Fibroblast of the aortic adventitia (primary cell): ENCODE measurements around the gene KLLN. TPM values are rescaled to one million over a fixed set of nuclear protein-coding genes. Genes with fewer than 3 reads are reported as not detected.
A peak's percentile ranks its signal among the peaks of the same experiment; 100 is the strongest.
"Not testable (repeated sequence)": the region's sequence is repeated elsewhere in the genome, so short reads cannot be mapped to it uniquely, and the experiment has no call there.

Experiments
- DNase-seq: peaks from one replicate; pipeline ENCODE4 v3.0.0-alpha.2; 2010; ENCODE audit warnings: low read depth
- H3K4me3 ChIP-seq: 2 replicates; pipeline ENCODE4 v1.5.1; 2011; ENCODE audit warnings: low read depth, mild to moderate bottlenecking, control low read depth, low read length, moderate library complexity
- total RNA-seq: library from RNA; depleted of rRNA; stranded (reverse); fragments of >200 nt; gene quantifications from 2 replicates; pipeline ENCODE4 v1.2.3, GENCODE V29; 2012; ENCODE audit warnings: low replicate concordance
- TF ChIP-seq, protein P1 (sequence below): IDR thresholded peaks from 2 replicates; pipeline ENCODE4 v1.5.1; 2011; ENCODE audit warnings: mild to moderate bottlenecking, low read length, control low read depth, inconsistent platforms; ENCODE audit not compliant: insufficient read depth

Gene KLLN
- total RNA-seq, 1 donor: 0.99 TPM

DNA sequence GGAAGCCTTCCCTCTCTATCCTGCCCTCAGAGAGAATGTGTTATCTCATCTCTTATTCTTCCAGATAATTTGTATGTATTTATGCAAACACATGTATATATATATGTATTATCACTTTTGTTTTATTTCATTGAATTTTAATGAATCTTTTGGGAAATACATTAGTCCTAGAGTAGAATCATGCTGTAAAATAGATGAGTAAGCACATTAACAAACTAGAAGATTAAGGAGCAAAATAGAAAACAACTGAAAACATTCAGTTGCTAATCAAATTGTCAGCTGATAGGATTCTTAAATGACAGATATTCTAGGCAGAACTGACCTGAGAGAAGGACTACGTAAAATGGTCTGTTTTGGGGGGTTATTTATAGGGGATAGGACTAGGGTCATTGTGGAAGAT, 11.2 kb downstream of the KLLN start:
- TF ChIP-seq, protein P1, sequence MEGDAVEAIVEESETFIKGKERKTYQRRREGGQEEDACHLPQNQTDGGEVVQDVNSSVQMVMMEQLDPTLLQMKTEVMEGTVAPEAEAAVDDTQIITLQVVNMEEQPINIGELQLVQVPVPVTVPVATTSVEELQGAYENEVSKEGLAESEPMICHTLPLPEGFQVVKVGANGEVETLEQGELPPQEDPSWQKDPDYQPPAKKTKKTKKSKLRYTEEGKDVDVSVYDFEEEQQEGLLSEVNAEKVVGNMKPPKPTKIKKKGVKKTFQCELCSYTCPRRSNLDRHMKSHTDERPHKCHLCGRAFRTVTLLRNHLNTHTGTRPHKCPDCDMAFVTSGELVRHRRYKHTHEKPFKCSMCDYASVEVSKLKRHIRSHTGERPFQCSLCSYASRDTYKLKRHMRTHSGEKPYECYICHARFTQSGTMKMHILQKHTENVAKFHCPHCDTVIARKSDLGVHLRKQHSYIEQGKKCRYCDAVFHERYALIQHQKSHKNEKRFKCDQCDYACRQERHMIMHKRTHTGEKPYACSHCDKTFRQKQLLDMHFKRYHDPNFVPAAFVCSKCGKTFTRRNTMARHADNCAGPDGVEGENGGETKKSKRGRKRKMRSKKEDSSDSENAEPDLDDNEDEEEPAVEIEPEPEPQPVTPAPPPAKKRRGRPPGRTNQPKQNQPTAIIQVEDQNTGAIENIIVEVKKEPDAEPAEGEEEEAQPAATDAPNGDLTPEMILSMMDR: no peak
- no peak for DNase-seq

DNA sequence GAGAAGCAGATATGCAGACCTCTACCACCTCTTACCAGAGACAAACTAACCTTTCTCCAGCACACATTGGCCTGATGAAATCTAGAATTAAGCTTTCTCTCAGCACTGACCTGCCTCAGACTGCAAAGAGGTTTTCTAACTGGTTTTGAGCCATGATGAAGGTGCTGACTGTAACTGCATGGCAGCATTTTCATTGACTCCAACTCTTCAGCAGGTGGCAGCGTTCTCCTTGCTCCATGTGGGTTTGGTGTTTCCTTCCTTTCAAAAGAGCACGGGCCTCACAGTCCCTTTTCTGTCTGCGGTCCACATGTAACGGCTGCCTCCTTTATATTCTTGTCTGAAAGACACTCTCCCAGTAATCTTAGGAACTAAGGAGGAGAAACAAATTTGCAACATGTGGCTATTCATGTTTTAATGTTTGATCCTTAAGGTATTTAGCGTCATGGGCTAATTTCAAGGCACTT, 12.6 kb downstream of the KLLN start:
- TF ChIP-seq, protein P1: peak; percentile 78
- peak; percentile 77 for DNase-seq
- no peak overlapping the region for H3K4me3 ChIP-seq

More for the DNA sequence above, 11.2 kb downstream of the KLLN start:
- H3K4me3 ChIP-seq: no peak overlapping the region

DNA sequence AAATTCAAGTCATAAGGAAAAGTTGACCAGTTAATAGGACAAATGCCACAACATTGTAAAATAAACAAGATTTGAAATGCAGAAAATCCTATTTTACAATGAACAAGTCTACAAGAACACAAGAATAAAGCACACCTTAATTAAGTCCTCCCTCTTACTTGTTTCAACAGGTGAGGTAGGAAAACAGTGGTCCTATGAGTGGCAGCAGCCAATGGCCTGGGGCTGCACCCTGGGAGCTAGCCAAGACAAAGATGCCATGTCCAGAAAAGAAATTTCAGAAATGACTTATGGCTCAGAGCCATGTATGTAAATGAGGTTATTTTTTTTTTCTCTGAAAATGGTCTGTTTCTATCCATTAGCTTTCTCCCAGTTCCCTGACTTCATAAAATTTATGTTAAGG, 14.3 kb downstream of the KLLN start:
- no peak overlapping the region for H3K4me3 ChIP-seq
- no peak for DNase-seq
- TF ChIP-seq, protein P1: no peak

DNA sequence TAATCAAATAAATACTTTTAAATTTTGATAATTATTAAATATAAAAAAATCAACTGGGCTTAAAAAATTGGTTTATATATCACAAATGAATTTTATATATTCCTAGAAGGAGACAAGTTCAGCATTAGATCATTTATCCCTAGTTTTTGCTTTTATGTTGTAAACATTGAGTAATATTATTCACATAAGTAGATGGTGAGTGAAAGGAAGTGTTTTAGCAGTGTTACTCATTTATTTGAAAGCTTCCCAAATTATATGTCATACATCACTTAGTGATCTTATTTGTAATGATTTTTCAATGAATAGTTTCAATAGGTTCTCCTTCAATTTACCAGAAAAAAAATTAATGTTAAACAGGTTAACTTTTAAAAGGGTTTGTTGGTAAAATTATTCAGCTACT, 15.8 kb downstream of the KLLN start:
- no peak overlapping the region for H3K4me3 ChIP-seq
- TF ChIP-seq, protein P1: no peak
- no peak for DNase-seq

DNA sequence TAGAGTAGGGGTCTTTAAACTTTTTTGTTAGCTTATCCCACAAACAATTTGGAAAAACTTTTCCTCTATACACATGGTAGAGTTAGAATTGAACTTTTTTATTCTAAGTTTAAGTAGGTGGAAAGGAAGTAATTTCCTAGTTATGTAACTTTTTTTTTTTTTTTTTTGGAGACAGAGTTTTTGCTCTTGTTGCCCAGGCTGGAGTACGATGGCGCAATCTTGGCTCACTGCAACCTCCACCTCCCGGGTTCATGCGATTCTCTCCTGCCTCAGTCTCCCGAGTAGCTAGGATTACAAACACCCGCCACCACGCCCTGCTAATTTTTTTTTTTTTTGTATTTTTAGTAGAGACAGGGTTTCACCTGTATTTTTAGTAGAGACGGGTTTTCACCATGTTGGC, 16.6 kb downstream of the KLLN start:
- not testable (repeated sequence) for DNase-seq, H3K4me3 ChIP-seq

GRCh38 chr10:87846023-87846422, 17.3 kb downstream of the KLLN start:
- no peak overlapping the region for H3K4me3 ChIP-seq
- peak; percentile 70 for DNase-seq
- TF ChIP-seq, protein P1: no peak

DNA sequence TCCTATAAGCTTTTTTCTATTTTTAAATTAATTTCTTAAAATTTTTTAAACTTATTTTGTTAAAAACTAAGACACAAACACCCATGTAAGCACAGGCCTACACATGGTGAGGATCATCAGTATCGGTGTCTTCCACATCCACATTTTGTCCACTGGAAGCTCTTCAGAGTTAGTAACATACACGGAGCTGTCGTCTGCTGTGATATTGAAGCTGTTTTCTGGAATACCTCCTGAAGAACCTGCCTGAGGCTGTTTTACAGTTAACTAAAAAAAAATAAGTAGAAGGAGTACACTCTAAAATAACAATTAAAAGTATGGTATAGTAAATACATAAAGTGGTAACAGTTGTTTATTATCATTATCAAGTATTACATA, 17.7 kb downstream of the KLLN start:
- DNase-seq: no peak
- H3K4me3 ChIP-seq: no peak overlapping the region
- TF ChIP-seq, protein P1: no peak
